AG08396 (cell line): ENCODE data around the gene ARHGAP26.

Experiments
- DNase-seq: peaks from one replicate; pipeline ENCODE4 v3.0.0; 2012; ENCODE audit warnings: low spot score, mixed read lengths

The ARHGAP26 gene

GRCh38 chr5:143207563-143208364, 437.6 kb downstream of the ARHGAP26 start:
- no peak for DNase-seq

- no peak for DNase-seq
Measured at GRCh38 chr5:143208365-143208641, 438.1 kb downstream of the ARHGAP26 start.

GRCh38 chr5:143208781-143209510, 438.8 kb downstream of the ARHGAP26 start:
- DNase-seq: no peak

GRCh38 chr5:143209881-143210395, 439.8 kb downstream of the ARHGAP26 start:
- no peak for DNase-seq

GRCh38 chr5:143210576-143210975, 440.4 kb downstream of the ARHGAP26 start:
- DNase-seq: no peak

GRCh38 chr5:143212261-143212660, 442.1 kb downstream of the ARHGAP26 start:
- no peak for DNase-seq

GRCh38 chr5:143213231-143213850, 443.2 kb downstream of the ARHGAP26 start:
- peak; percentile 55 for DNase-seq

GRCh38 chr5:143213851-143214363, 443.7 kb downstream of the ARHGAP26 start:
- DNase-seq: no peak

GRCh38 chr5:143214458-143214857, 444.3 kb downstream of the ARHGAP26 start:
- no peak for DNase-seq

GRCh38 chr5:143214890-143215289, 444.7 kb downstream of the ARHGAP26 start:
- DNase-seq: no peak

GRCh38 chr5:143215690-143216089, 445.5 kb downstream of the ARHGAP26 start:
- no peak for DNase-seq

GRCh38 chr5:143216211-143216610, 446.0 kb downstream of the ARHGAP26 start:
- no peak for DNase-seq

GRCh38 chr5:143217065-143217803, 447.1 kb downstream of the ARHGAP26 start:
- DNase-seq: no peak

GRCh38 chr5:143217804-143218160, 447.6 kb downstream of the ARHGAP26 start:
- no peak for DNase-seq

- no peak for DNase-seq
Measured at GRCh38 chr5:143218517-143219170, 448.5 kb downstream of the ARHGAP26 start.

- no peak for DNase-seq
Measured at GRCh38 chr5:143219696-143220095, 449.5 kb downstream of the ARHGAP26 start.

- no peak for DNase-seq
Measured at GRCh38 chr5:143220748-143221251, 450.6 kb downstream of the ARHGAP26 start.

- DNase-seq: peak; percentile 30
Measured at GRCh38 chr5:143222287-143223231, 452.4 kb downstream of the ARHGAP26 start.

- DNase-seq: no peak
Measured at GRCh38 chr5:143224672-143225071, 454.5 kb downstream of the ARHGAP26 start.

- DNase-seq: no peak
Measured at GRCh38 chr5:143225511-143225910, 455.3 kb downstream of the ARHGAP26 start.
